GM18909 (cell line): Measurements from ENCODE around the gene NEK11.

Experiments
- ATAC-seq: cut with Tn5 transposase; IDR thresholded peaks from one replicate; pipeline ENCODE4 v1.9.1; 2021; ENCODE audit warnings: mild to moderate bottlenecking; ENCODE audit not compliant: unreplicated experiment, poor library complexity

The NEK11 gene

GRCh38 chr3:131114256-131114655, 87.6 kb downstream of the NEK11 start:
- no peak for ATAC-seq

GRCh38 chr3:131125684-131126083, 99.0 kb downstream of the NEK11 start:
- ATAC-seq = no peak

GRCh38 chr3:131140891-131141290, 114.2 kb downstream of the NEK11 start:
- no peak for ATAC-seq

GRCh38 chr3:131141770-131142169, 115.1 kb downstream of the NEK11 start:
- ATAC-seq = no peak

GRCh38 chr3:131142580-131142979, 115.9 kb downstream of the NEK11 start:
- no peak for ATAC-seq

- no peak for ATAC-seq
Measured at GRCh38 chr3:131143802-131144201, 117.1 kb downstream of the NEK11 start.

GRCh38 chr3:131147534-131147933, 120.9 kb downstream of the NEK11 start:
- no peak for ATAC-seq

GRCh38 chr3:131158434-131158833, 131.8 kb downstream of the NEK11 start:
- no peak for ATAC-seq

GRCh38 chr3:131162516-131162915, 135.8 kb downstream of the NEK11 start:
- no peak for ATAC-seq

GRCh38 chr3:131167867-131168266, 141.2 kb downstream of the NEK11 start:
- no peak for ATAC-seq

- ATAC-seq = no peak
Measured at GRCh38 chr3:131169331-131169730, 142.7 kb downstream of the NEK11 start.

GRCh38 chr3:131172502-131173200, 146.0 kb downstream of the NEK11 start:
- ATAC-seq = no peak

- ATAC-seq = peak; percentile 98
Measured at GRCh38 chr3:131174752-131175151, 148.1 kb downstream of the NEK11 start.

GRCh38 chr3:131178710-131179375, 152.2 kb downstream of the NEK11 start:
- ATAC-seq = no peak

- ATAC-seq = no peak
Measured at GRCh38 chr3:131192701-131193100, 166.0 kb downstream of the NEK11 start.

- ATAC-seq = no peak
Measured at GRCh38 chr3:131193641-131194238, 167.1 kb downstream of the NEK11 start.

GRCh38 chr3:131194816-131195215, 168.1 kb downstream of the NEK11 start:
- ATAC-seq = no peak

GRCh38 chr3:131200636-131201199, 174.0 kb downstream of the NEK11 start:
- no peak for ATAC-seq

- no peak for ATAC-seq
Measured at GRCh38 chr3:131216330-131216729, 189.7 kb downstream of the NEK11 start.

- no peak for ATAC-seq
Measured at GRCh38 chr3:131216801-131217200, 190.1 kb downstream of the NEK11 start.

GRCh38 chr3:131217296-131217741, 190.6 kb downstream of the NEK11 start:
- no peak for ATAC-seq
